Suppressor macrophage (primary cell): Measurements from ENCODE around the gene ARHGAP24.

Experiments
- DNase-seq, 4 experiments: peaks; one replicate each; pipeline ENCODE4 v3.0.0-alpha.2; 2020 to 2022
- total RNA-seq, 17 experiments: gene quantifications; one replicate each; lab custom pipeline; 2026; ENCODE audit warnings: mixed read lengths in 6 of 17, inconsistent platforms in 3 of 17; lab: John Stamatoyannopoulos, UW

ARHGAP24 gene
- 1.8 to 9.4 (median 3.6) reads per million in 17 experiments for total RNA-seq

- peak; percentile 72 to 87 (median 83) for DNase-seq
These were observed at the start of gene ARHGAP24 for GRCh38 chr4:85474818-85475630. ARHGAP24 (plus strand) TSS chr4:85475150.

GRCh38 chr4:85426366-85426765 lies 48.6 kb upstream of the ARHGAP24 start:
- no peak for DNase-seq

- no peak for DNase-seq
These were observed 47.8 kb upstream of the ARHGAP24 start for GRCh38 chr4:85427123-85427522.

GRCh38 chr4:85430226-85430625 lies 44.7 kb upstream of the ARHGAP24 start:
- DNase-seq = no peak

GRCh38 chr4:85430697-85431096 lies 44.3 kb upstream of the ARHGAP24 start:
- DNase-seq = no peak

GRCh38 chr4:85431156-85431555 lies 43.8 kb upstream of the ARHGAP24 start:
- DNase-seq = no peak

DNA sequence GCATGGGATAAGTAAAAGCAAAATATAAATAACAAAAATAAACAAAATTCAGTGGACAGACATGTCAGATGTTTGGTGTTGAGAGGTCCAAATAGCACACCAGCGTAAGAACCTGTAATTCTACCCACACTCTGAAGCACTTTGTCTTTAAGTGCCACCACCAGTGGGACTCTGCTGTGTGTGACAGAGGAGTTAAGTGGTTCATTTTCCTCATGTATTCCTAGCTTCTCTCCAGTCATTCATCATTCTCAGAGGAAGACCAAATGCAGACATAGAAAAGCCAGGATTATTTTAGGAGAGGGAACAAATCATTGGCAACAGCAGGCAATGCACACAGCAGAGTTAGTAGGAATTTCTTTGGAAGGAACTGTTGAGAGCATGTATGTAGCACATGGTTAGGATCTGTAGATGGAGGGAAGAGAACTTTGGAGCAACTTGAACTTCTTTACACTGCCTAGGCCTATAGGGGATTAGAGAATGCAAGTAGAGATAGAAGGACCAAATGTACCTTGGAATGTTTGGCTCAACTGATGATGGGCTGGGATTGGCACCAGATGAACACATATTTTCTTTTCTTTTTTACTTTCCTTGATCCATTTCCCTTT lies 43.0 kb upstream of the ARHGAP24 start:
- DNase-seq = no peak

- no peak for DNase-seq
These were observed 29.8 kb upstream of the ARHGAP24 start for GRCh38 chr4:85445050-85445639.

DNA sequence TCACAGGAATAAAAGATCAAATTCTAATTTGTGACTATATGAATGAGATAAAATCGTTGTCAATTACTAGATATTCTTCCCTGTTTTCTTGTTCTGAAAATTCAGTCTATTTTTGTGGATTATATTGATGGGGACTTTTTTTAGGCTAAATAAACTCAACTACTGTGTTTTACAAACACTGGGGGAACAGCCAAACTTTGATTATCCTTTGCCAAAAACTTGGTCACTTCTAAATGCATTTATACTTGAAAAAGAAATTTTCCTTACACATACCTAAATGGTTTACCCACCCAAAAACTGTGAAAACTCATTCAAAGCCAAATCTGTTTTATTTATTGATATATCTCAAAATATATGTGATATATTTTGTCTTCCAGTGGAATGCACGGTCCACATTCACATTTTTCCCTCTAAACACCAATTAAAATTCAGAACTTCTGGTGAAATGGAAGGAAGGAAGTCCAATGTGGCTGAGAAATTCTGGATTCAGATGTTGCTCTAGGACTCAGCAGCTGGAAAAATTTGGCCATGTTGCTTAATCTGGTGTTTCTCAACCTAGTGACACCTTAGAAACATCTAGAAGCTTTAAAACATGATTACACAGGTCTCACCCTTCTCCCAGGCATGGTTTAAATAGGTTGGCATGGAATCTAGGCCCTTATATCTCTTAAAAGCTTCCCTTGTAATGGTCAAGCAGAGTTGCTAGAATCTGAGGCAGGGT lies 28.6 kb upstream of the ARHGAP24 start:
- no peak for DNase-seq

GRCh38 chr4:85448906-85449890 lies 25.8 kb upstream of the ARHGAP24 start:
- DNase-seq = peak in 1 of 4 experiments; percentile 4

DNA sequence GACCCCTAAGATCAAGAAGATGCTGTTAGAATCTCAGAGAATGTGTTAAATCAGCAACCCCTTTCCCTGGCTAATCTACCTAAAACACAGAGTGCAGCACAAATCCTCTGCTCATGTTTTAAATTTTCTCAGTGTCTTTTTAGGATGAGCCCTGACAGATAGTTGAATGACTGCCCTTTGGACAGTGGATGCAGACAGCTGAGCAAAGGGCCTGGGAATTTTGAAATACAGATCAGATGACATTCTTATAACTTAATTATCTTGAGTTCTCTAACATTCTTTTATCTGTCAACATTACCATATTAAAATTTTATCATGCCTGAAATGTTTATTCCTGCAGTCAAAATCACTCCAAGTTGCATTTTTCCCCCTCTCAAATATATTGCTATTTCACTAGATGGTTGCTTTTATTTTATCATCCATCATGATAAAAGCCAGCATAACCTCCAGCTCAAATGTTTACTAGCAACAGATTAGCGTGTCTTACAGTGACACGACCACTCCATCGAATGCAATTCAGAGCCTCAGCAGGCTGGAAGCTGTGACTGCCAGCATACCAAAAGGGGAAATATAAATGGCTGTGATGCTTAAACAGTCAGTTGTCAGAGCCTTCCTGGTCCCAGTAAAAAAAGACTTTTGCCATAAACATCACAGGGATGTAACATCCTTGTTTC lies 22.8 kb upstream of the ARHGAP24 start:
- DNase-seq = no peak

GRCh38 chr4:85455942-85456341 lies 19.0 kb upstream of the ARHGAP24 start:
- DNase-seq = no peak

GRCh38 chr4:85457752-85458467 lies 17.0 kb upstream of the ARHGAP24 start:
- DNase-seq = no peak

DNA sequence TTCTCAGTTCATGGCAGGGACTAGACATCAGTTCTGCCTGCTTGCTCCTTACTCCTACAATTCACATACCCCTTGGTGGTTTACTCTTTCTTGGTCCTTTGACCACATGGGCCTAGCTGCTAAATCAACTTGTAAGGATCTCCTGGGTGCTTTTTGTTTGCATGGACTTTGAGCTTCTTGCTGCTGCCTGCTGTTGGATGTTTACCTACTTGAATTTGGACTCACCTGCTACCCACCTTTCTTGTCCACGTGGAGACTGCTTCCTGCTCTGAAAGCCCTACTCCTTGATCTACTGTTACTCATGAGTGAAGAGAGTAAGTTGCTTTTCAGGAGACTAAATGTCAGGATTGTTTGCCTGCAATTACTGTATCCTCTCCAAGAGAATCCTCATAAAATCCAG lies 15.2 kb upstream of the ARHGAP24 start:
- DNase-seq = no peak

GRCh38 chr4:85474356-85474755 lies 594 bp upstream of the ARHGAP24 start:
- no peak for DNase-seq

DNA sequence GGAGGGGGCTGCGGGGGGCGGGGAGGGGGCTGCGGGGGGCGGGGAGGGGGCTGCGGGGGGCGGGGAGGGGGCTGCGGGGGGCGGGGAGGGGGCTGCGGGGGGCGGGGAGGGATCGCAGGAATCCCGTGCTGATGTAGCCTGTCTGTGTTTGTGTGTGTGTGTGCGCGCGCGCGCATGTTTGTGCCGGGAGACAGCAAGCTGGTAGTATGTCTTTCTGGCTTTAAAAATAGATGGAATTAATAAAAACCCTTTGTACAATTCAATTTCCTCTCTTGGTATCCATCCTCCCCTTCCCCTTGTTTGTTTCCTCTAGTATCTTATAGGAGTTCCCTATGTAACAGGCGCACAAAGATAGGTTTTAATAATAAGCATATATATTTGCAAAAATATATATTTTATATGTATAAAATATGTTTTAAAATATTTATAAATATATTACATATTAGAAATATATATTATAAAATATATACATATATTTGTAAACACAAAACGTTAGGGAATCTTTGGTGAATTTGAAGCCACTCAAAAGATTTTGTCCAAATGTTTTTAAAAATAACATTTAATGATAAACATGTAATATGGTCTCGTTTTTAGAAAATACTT lies 782 bp downstream of the ARHGAP24 start:
- peak in 2 of 4 experiments; percentile 19 to 28 for DNase-seq

DNA sequence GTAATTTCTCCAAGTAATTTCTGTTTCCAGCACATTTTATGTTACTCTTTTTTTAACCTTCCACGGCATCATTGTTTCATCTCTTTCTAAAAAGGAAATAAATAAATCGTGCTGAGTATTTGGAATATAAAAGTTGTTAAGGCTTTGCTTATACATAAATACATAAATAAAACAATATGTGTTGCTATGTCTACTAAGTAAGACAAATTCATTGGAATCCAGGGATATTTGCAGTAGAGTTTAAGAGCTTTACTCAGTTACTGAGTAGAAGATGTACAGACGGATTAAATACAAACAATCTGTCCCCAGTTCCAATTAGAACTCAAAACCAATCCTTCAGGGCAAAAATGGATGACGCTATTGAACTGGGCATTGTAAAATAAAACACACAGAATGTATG lies 1.4 kb downstream of the ARHGAP24 start:
- DNase-seq = no peak

- DNase-seq = peak in 3 of 4 experiments; percentile 14 to 24 (median 17)
These were observed 2.6 kb downstream of the ARHGAP24 start for GRCh38 chr4:85477534-85477933.

- DNase-seq = no peak
These were observed 3.6 kb downstream of the ARHGAP24 start for GRCh38 chr4:85478576-85478975.
